Measurements from ENCODE around the gene KLHL29. TPM values are rescaled to one million over a fixed set of nuclear protein-coding genes. Genes with fewer than 3 reads are reported as not detected.

Gene KLHL29
- total RNA-seq, 1 experiment from 2014 or later, result 2.4 TPM

- no peak overlapping the region for H3K9ac ChIP-seq (ENCODE audit: extremely low read depth, insufficient read length, low read length)
- H2AK5ac ChIP-seq (ENCODE audit: insufficient read length, low read length), result peak overlapping the region; percentile 65
- H2BK20ac ChIP-seq (ENCODE audit: low read depth, low read length, poor library complexity, severe bottlenecking), result no peak overlapping the region
- WGBS (ENCODE audit: extremely low coverage, insufficient read length, low lambda C conversion rate), result no CpG with 5 or more reads among the region's 6 CpGs
- peak overlapping the region; percentile 68 for H3K18ac ChIP-seq (ENCODE audit: insufficient read length, low read depth, low read length)
- no peak overlapping the region for H2BK120ac ChIP-seq (ENCODE audit: low read depth, low read length, poor library complexity, severe bottlenecking)
- TF ChIP-seq, protein P1, sequence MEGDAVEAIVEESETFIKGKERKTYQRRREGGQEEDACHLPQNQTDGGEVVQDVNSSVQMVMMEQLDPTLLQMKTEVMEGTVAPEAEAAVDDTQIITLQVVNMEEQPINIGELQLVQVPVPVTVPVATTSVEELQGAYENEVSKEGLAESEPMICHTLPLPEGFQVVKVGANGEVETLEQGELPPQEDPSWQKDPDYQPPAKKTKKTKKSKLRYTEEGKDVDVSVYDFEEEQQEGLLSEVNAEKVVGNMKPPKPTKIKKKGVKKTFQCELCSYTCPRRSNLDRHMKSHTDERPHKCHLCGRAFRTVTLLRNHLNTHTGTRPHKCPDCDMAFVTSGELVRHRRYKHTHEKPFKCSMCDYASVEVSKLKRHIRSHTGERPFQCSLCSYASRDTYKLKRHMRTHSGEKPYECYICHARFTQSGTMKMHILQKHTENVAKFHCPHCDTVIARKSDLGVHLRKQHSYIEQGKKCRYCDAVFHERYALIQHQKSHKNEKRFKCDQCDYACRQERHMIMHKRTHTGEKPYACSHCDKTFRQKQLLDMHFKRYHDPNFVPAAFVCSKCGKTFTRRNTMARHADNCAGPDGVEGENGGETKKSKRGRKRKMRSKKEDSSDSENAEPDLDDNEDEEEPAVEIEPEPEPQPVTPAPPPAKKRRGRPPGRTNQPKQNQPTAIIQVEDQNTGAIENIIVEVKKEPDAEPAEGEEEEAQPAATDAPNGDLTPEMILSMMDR (conservative IDR thresholded peaks at IDR 0.05), result no peak
- no peak overlapping the region for H4K91ac ChIP-seq (ENCODE audit: insufficient read length, low read depth, low read length)
- H3K27ac Mint-ChIP-seq, result no peak overlapping the region
- no peak overlapping the region for H4K8ac ChIP-seq (replicated peaks; ENCODE audit: insufficient read length, low read depth, low read length)
- H3K4me3 Mint-ChIP-seq, result no peak overlapping the region
- peak overlapping the region; percentile 50; the same call in 1 of the 2 replicates for H3K14ac ChIP-seq (ENCODE audit: insufficient read depth, low read length)
- no peaks in the 10 kb centered on the region for H4K20me1 ChIP-seq (ENCODE audit: control insufficient read depth, insufficient read depth, insufficient read length)
- no peak overlapping the region for H3K4ac ChIP-seq (ENCODE audit: low read depth, low read length)
- no peaks in the 10 kb centered on the region for H3K36me3 Mint-ChIP-seq (ENCODE audit: insufficient read depth in 1 of 3, low read depth in 3 of 3)
- no peak overlapping the region for H3K27ac ChIP-seq (ENCODE audit: insufficient read length, low read depth, low read length)
- no peak for DNase-seq
- H3K4me1 ChIP-seq (ENCODE audit: insufficient read depth, low read length), result peaks cover 9% of the 10 kb centered on the region; the same call in 1 of the 2 replicates
- H3K9me3 ChIP-seq (ENCODE audit: control insufficient read depth, low read depth, low read length), result no peaks in the 10 kb centered on the region
- no peaks in the 10 kb centered on the region for H3K9me3 Mint-ChIP-seq
- no peak overlapping the region for H3K56ac ChIP-seq (ENCODE audit: insufficient read length, low read depth, low read length)
- no peaks in the 10 kb centered on the region for H3K27me3 ChIP-seq (ENCODE audit: insufficient read depth, low read length)
- no peak overlapping the region for H3K4me2 ChIP-seq (ENCODE audit: insufficient read depth, insufficient read length, low read length)
- no peak overlapping the region for H3T11ph ChIP-seq (ENCODE audit: low read length)
- H2BK15ac ChIP-seq (ENCODE audit: low read depth, low read length), result no peak overlapping the region
- H3K27me3 Mint-ChIP-seq (ENCODE audit: low read depth), result peaks cover under 1% of the 10 kb centered on the region; the same call in 1 of the 2 replicates
- H3K79me1 ChIP-seq (ENCODE audit: insufficient read depth, low read depth, low read length, poor library complexity, severe bottlenecking), result no peaks in the 10 kb centered on the region
- H3K23ac ChIP-seq (ENCODE audit: insufficient read length, low read depth, low read length), result no peak overlapping the region
- no peak overlapping the region for H2AFZ ChIP-seq (ENCODE audit: low read length)
- H3K79me2 ChIP-seq (ENCODE audit: insufficient read depth, low read length), result no peaks in the 10 kb centered on the region
- H4K5ac ChIP-seq (ENCODE audit: insufficient read length, low read depth, low read length), result no peak overlapping the region
- no peaks in the 10 kb centered on the region for H3K23me2 ChIP-seq (ENCODE audit: insufficient read length, low read depth, low read length, poor library complexity, severe bottlenecking)
- peaks cover 23 to 35% of the 10 kb centered on the region in 2 experiments for H3K4me1 Mint-ChIP-seq
- H2BK12ac ChIP-seq (ENCODE audit: insufficient read length, low read depth, low read length), result no peak overlapping the region
- no peak overlapping the region for H2BK5ac ChIP-seq (ENCODE audit: insufficient read length, low read length)
Observed at GRCh38 chr2:23565814-23566213, 180.8 kb downstream of the KLHL29 start.
